Measurements from ENCODE around the gene SETSIP.

- no peak for TF ChIP-seq POLR2AphosphoS5 (IDR thresholded peaks at IDR 0.05)
- TF ChIP-seq, protein P1, sequence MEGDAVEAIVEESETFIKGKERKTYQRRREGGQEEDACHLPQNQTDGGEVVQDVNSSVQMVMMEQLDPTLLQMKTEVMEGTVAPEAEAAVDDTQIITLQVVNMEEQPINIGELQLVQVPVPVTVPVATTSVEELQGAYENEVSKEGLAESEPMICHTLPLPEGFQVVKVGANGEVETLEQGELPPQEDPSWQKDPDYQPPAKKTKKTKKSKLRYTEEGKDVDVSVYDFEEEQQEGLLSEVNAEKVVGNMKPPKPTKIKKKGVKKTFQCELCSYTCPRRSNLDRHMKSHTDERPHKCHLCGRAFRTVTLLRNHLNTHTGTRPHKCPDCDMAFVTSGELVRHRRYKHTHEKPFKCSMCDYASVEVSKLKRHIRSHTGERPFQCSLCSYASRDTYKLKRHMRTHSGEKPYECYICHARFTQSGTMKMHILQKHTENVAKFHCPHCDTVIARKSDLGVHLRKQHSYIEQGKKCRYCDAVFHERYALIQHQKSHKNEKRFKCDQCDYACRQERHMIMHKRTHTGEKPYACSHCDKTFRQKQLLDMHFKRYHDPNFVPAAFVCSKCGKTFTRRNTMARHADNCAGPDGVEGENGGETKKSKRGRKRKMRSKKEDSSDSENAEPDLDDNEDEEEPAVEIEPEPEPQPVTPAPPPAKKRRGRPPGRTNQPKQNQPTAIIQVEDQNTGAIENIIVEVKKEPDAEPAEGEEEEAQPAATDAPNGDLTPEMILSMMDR (IDR thresholded peaks at IDR 0.05), result no peak
These were observed 10.2 kb downstream of the SETSIP start for GRCh38 chr1:92065042-92065441.

All from stomach (tissue), 4 donors.